ENCODE measurements around the gene LIME1.
"Not testable (repeated sequence)": the region's sequence is repeated elsewhere in the genome, so short reads cannot be mapped to it uniquely, and the experiment has no call there.

The LIME1 gene

GRCh38 chr20:63714858-63715257 is 21.6 kb upstream of the LIME1 start:
- H3K4me3 ChIP-seq (ENCODE audit: low read length), result no peak overlapping the region
- TF ChIP-seq CTCF (IDR thresholded peaks at IDR 0.05; ENCODE audit: insufficient read depth, low read depth, low read length, missing control alignments), result no peak
- DNase-seq (ENCODE audit: low read depth), result no peak

DNA sequence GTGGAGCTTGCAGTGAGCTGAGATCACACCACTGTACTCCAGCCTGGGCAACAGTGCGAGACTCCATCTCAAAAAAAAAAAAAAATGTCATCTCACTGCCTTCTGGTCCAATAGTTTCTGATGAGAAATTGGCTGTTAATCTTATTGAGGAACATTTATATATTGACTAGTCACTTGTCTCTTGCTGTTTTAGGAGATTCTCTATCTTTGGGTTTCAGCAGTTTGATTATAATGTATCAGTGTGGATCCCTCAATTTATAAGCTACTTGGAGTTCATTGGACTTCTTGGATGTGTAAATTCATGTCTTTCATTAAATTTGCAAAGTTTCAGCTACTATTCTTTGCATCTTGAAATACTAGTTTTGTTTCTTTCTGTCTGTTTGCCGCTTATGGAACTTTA is 17.5 kb upstream of the LIME1 start:
- no peak for DNase-seq (ENCODE audit: low read depth)
- H3K4me3 ChIP-seq (ENCODE audit: low read length), result no peak overlapping the region
- no peak for TF ChIP-seq CTCF (IDR thresholded peaks at IDR 0.05; ENCODE audit: insufficient read depth, low read depth, low read length, missing control alignments)

GRCh38 chr20:63722967-63723622 is 13.4 kb upstream of the LIME1 start:
- not testable (repeated sequence) for H3K4me3 ChIP-seq (ENCODE audit: low read length); DNase-seq (ENCODE audit: low read depth)

GRCh38 chr20:63730189-63730733 is 6.2 kb upstream of the LIME1 start:
- not testable (repeated sequence) for DNase-seq (ENCODE audit: low read depth); H3K4me3 ChIP-seq (ENCODE audit: low read length)

DNA sequence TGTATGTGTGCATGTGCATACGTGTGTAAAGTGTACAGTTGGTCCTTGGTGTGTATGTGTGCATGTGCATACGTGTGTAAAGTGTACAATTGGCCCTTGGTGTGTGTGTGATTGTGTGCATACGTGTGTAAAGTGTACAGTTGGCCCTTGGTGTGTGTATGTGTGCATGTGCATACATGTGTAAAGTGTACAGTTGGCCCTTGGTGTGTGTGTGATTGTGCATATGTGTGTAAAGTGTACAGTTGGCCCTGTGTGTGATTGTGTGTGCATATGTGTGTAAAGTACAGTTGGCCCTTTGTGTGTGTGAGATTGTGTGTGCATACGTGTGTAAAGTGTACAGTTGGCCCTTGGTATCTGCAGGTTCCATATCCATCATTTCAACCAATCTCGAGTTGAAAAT is 5.1 kb upstream of the LIME1 start:
- H3K4me3 ChIP-seq (ENCODE audit: low read length), result no peak overlapping the region
- no peak for TF ChIP-seq CTCF (IDR thresholded peaks at IDR 0.05; ENCODE audit: insufficient read depth, low read depth, low read length, missing control alignments)
- no peak for DNase-seq (ENCODE audit: low read depth)

DNA sequence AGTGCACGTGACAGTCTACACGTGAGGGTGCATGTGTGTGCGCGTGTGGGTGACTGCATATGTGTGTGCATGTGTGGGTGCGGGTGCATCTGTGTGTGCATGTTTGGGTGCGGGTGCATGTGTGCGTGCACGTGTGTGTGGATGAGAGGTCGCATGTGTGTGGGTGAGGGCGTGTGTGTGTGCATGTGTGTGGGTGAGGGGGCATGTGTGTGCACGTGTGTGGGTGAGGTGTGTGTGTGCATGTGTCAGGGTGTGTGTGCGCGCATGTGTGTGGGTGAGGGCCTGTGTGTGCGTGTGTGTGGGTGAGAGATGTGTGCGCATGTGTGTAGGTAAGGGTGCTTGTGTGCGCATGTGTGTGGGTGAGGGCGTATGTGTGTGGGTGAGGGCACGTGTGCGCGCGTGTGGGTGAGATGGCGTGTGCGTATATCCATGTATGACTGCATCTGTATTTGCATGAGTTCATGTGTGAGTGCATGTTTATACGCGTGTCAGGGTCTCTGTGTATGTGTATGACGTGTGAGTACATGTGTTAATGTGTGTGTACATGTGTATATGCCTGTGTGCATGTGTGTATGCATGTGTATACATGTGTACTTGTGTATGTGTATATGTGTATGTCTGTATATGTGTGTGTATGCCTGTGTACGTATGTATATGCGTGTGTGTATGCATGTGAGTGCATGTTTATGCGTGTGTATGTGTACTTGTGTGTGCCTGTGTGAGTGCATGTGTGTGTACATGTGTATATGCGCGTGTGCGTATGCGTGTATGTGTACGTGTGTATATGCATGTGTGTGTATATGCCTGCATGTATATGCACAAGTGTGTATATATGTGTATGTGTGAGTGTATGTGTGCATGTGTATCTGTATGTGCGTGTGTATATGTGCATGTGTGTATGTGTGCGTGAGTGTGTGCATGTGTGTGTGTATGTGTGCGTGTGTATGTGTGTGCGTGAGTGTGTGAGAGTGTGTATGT is 4.1 kb upstream of the LIME1 start:
- DNase-seq (ENCODE audit: low read depth), result no peak
- no peak overlapping the region for H3K4me3 ChIP-seq (ENCODE audit: low read length)
- TF ChIP-seq CTCF (IDR thresholded peaks at IDR 0.05; ENCODE audit: insufficient read depth, low read depth, low read length, missing control alignments), result no peak

DNA sequence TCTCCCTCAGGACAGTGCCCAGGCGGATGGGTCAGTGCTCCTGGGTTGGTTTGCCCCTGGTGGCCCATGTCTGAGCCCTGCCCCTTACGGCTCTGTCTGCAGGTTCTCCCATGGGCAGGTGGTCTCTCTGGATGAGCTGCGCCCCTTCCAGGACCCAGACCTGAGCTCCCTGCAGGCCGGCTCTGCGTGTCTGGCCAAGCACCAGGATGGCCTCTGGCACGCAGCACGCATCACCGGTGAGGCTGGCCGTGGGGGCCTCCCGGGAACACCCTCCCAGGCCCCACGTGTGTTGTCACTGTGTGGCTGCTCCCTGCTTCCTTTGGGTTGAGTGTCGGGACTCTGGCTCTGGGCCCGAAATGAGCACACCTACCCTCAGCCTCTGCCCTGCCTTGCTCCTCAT is 3.3 kb upstream of the LIME1 start:
- H3K4me3 ChIP-seq (ENCODE audit: low read length), result no peak overlapping the region
- no peak for TF ChIP-seq CTCF (IDR thresholded peaks at IDR 0.05; ENCODE audit: insufficient read depth, low read depth, low read length, missing control alignments)
- no peak for DNase-seq (ENCODE audit: low read depth)

Measured in epithelial cell of esophagus (primary cell).